Measurements from ENCODE around the gene RAB38. TPM values are rescaled to one million over a fixed set of nuclear protein-coding genes. Genes with fewer than 3 reads are reported as not detected.

RAB38 gene
- total RNA-seq, 1 experiment from 2014 or later: 13.3 TPM

DNA sequence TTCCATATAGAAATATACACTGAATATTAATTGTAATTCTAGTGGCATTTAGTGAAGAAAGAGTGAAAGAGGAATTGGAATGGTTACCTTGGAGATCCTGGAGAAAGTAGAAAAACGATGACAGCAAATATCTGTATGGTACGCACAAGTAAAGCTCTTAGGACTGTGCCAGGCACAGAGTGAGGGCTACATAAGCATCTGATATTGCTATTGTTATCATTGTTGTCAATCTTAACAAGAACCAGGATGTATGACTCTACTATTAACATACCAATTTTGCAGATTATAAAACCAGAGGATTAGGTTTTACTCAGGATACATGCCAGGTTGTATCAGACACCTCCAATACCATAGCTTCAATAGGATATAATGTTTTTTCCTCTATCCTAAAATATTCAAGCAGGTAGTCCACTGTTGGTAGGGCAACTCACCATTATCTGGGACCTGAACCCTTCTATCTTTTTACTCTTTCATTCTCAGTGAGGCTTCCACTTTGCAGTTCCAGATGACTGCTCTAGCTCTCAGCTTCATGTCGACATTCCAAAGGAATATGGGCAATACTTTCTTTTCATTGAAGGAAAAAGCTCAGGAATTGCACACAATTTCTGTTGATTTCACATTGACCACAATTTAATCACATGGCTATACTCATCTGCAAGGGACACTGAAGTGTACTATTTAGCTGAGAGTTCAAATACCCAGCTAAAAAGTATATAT lies 73.2 kb downstream of the RAB38 start:
- peaks cover 11% of the 10 kb centered on the region for H3K4me1 Mint-ChIP-seq
- no peaks in the 10 kb centered on the region for H3K9me3 Mint-ChIP-seq
- TF ChIP-seq GABPB1 (CRISPR knock-in tag; IDR thresholded peaks at IDR 0.05) (no peak), ZBTB21 (CRISPR knock-in tag; IDR thresholded peaks at IDR 0.05; ENCODE audit: borderline replicate concordance) (no peak), CBFB (CRISPR knock-in tag; IDR thresholded peaks at IDR 0.05; ENCODE audit: low read depth) (no peak), TP53 (CRISPR knock-in tag; IDR thresholded peaks at IDR 0.05) (no peak), RORB (CRISPR knock-in tag; IDR thresholded peaks at IDR 0.05) (no peak), ZNF232 (CRISPR knock-in tag; IDR thresholded peaks at IDR 0.05) (no peak), ZNF423 (CRISPR knock-in tag; IDR thresholded peaks at IDR 0.05) (no peak), ZNF219 (CRISPR knock-in tag; IDR thresholded peaks at IDR 0.05; ENCODE audit: borderline replicate concordance) (no peak), SMAD4 (CRISPR knock-in tag; IDR thresholded peaks at IDR 0.05) (no peak), ZNF416 (CRISPR knock-in tag; IDR thresholded peaks at IDR 0.05) (no peak), FOXP4 (CRISPR knock-in tag; IDR thresholded peaks at IDR 0.05) (no peak), NFYB (CRISPR knock-in tag; conservative IDR thresholded peaks at IDR 0.05; ENCODE audit: low read depth) (no peak), RELA (CRISPR knock-in tag; IDR thresholded peaks at IDR 0.05; ENCODE audit: borderline replicate concordance) (no peak), ATF2 (CRISPR knock-in tag; IDR thresholded peaks at IDR 0.05; ENCODE audit: borderline replicate concordance, low read depth) (no peak), CREB1 (CRISPR knock-in tag; IDR thresholded peaks at IDR 0.05) (no peak), ZNF425 (CRISPR knock-in tag; conservative IDR thresholded peaks at IDR 0.05) (no peak), ELF4 (CRISPR knock-in tag; IDR thresholded peaks at IDR 0.05; ENCODE audit: low read depth) (no peak), OVOL2 (CRISPR knock-in tag; IDR thresholded peaks at IDR 0.05; ENCODE audit: borderline replicate concordance) (no peak)
- TF ChIP-seq, protein P1, sequence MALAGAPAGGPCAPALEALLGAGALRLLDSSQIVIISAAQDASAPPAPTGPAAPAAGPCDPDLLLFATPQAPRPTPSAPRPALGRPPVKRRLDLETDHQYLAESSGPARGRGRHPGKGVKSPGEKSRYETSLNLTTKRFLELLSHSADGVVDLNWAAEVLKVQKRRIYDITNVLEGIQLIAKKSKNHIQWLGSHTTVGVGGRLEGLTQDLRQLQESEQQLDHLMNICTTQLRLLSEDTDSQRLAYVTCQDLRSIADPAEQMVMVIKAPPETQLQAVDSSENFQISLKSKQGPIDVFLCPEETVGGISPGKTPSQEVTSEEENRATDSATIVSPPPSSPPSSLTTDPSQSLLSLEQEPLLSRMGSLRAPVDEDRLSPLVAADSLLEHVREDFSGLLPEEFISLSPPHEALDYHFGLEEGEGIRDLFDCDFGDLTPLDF (CRISPR knock-in tag; IDR thresholded peaks at IDR 0.05): no peak
- TF ChIP-seq, protein P2, sequence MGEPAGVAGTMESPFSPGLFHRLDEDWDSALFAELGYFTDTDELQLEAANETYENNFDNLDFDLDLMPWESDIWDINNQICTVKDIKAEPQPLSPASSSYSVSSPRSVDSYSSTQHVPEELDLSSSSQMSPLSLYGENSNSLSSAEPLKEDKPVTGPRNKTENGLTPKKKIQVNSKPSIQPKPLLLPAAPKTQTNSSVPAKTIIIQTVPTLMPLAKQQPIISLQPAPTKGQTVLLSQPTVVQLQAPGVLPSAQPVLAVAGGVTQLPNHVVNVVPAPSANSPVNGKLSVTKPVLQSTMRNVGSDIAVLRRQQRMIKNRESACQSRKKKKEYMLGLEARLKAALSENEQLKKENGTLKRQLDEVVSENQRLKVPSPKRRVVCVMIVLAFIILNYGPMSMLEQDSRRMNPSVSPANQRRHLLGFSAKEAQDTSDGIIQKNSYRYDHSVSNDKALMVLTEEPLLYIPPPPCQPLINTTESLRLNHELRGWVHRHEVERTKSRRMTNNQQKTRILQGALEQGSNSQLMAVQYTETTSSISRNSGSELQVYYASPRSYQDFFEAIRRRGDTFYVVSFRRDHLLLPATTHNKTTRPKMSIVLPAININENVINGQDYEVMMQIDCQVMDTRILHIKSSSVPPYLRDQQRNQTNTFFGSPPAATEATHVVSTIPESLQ (CRISPR knock-in tag; IDR thresholded peaks at IDR 0.05): no peak
- ChIA-PET POLR2A (no interaction called here), CTCF (interaction anchor here (0.8 to 2.1 kb wide), 3 partner anchors 86 to 719 kb away, joined by 3 to 12 read pairs (median 8); no protein-coding TSS in a partner anchor)
- DNase-seq (ENCODE audit: low spot score) (no peak), ATAC-seq (no peak)
- no peak overlapping the region for H3K27ac Mint-ChIP-seq
- no peaks in the 10 kb centered on the region for H3K27me3 Mint-ChIP-seq (ENCODE audit: low read depth)
- no peaks in the 10 kb centered on the region for H3K36me3 Mint-ChIP-seq
- no peak overlapping the region for H3K4me3 Mint-ChIP-seq

Measured in WTC11 (cell line).